HG02943 (cell line): Measurements from ENCODE around the gene CISD3.

ENCODE experiments used
- ATAC-seq: cut with Tn5 transposase; IDR thresholded peaks from one replicate; pipeline ENCODE4 v1.9.1; 2021; ENCODE audit warnings: mild to moderate bottlenecking, low read depth, moderate library complexity; ENCODE audit not compliant: unreplicated experiment

CISD3 gene, protein sequence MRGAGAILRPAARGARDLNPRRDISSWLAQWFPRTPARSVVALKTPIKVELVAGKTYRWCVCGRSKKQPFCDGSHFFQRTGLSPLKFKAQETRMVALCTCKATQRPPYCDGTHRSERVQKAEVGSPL

DNA sequence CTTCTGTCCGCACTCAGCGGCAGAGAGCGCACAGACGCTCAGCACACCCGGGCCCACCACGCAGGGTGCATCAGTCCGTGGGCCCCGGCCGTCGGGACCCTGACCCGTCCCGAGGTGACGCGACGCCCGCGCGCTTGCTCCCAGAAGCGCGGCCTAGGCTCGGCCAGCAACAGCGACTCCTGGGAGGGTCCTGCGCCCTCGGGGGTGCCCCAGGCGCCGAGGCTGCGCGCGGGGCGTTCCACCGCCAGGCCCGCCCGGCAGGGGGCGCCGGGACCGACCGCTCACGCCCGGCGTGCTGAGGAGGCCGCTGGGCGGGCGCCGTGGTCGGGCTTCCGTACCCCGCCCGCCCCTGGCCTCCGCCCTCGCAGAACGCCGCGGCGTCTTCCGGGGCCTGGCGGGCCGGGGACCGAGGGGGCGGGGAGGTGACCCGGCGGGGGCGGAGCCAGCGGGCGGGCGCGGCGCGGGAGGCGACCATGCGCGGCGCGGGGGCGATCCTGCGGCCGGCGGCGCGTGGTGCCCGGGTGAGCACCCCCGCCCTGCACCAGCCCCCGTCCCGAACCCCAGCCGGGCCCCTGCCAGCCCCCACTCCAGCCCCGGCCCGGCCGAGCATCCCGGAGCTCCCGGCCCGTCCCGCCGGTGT is at the start of gene CISD3:
CISD3 (plus strand) TSS at position 456 of the 640 bp plus-strand sequence; CDS start at position 474, 18 bp downstream.
- ATAC-seq, result peak; percentile 58

- no peak for ATAC-seq
These were observed 49.0 kb upstream of the CISD3 start for GRCh38 chr17:38681096-38681495.

DNA sequence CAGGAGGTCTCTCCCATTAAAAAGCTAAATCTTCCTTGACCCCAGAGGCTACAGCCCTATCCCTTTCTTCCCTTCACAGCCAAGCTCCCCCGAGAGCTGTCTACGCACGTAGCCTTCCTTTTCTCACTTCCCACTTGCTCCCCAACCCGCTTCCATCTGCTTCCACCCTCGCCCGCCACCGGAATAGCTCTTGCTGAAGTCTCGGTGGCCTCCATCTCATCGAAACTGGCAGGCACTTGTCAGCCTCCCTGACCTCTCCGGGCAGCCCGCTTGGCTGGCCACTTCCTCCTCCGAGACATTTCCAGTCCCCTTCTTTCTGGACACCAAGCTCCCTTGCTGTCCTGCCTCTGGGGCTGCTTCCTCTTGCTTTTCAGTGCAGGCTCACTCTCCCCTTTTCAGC is 44.6 kb upstream of the CISD3 start:
- no peak for ATAC-seq

GRCh38 chr17:38687286-38687685 is 42.9 kb upstream of the CISD3 start:
- ATAC-seq, result no peak

GRCh38 chr17:38690386-38690785 is 39.8 kb upstream of the CISD3 start:
- ATAC-seq, result no peak

GRCh38 chr17:38691154-38691553 is 39.0 kb upstream of the CISD3 start:
- no peak for ATAC-seq

- no peak for ATAC-seq
These were observed 36.3 kb upstream of the CISD3 start for GRCh38 chr17:38693700-38694329.

DNA sequence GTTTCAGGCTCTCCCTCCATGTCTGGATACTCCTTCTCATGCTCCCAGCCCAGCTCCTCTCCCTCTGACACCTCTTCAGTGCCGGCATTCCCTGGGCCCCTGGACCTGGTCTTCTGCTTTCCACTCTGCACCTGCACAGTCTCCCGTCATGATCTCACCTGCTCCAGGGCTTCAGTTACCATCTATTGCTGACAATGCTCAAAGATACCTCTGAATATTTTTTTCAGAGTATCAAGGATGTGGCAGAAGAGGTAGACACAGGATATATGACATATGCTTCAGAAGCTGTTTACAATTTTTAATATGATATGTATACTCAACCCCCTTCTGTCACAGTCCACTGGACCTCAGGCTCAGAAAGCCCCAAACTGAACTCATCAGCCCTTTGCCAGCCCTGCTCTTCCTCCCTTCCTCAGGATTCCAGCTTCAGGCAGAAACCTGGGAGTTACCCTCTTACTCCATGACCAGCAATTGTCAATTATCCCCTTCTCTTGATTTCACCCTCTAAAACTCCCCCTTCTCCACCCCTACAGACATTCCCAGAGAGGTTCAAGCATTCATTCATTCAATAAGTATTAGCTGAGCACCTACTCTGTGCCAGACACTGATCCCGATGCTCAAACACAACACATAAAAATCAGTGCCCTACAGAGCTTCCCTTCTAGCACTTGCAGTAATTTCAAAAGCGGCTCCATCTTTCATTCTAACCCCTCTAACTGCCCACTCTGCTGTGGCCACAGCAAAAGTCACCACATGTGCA is 32.9 kb upstream of the CISD3 start:
- ATAC-seq, result no peak

GRCh38 chr17:38698760-38699159 is 31.4 kb upstream of the CISD3 start:
- ATAC-seq, result no peak

GRCh38 chr17:38701504-38702165 is 28.5 kb upstream of the CISD3 start:
- peak; percentile 15 for ATAC-seq

DNA sequence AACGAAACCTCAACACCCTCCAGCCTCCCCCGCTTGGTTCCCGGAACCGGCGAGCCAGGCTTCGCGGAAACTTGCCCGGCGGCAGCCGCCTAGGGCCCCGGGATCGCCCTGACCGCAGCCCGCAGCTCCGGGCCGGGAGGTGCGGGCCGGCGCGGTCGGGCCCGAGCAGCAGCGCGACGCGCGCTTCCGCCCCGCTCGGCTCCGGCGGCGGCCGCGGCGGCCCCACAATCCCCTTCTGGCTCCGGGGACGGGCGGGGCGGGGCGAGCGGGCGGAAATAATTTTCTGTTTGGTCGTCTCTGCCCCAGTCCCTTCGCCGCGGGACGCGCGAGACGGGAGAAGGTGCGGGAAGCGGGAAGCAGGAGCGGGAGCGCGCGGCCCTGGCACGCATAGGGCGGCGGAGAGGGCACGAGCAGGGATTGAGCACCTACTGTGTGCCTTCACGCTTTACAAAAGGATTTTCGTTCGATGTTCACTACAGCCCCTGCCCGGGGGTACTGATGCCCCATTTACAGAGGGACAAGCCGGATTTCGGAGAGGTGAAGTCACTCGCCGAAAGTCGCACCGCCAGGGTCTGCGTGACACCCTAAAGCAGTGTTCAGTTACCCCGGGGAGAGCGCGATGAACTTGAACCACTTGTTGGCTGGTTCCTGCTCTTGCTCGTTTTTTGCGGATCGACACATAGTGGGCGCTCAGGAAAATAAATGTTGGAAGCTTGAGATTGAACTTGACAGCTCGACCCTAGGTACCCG is 27.8 kb upstream of the CISD3 start:
- ATAC-seq, result peak; percentile 29

- no peak for ATAC-seq
These were observed 27.0 kb upstream of the CISD3 start for GRCh38 chr17:38702916-38703741.

DNA sequence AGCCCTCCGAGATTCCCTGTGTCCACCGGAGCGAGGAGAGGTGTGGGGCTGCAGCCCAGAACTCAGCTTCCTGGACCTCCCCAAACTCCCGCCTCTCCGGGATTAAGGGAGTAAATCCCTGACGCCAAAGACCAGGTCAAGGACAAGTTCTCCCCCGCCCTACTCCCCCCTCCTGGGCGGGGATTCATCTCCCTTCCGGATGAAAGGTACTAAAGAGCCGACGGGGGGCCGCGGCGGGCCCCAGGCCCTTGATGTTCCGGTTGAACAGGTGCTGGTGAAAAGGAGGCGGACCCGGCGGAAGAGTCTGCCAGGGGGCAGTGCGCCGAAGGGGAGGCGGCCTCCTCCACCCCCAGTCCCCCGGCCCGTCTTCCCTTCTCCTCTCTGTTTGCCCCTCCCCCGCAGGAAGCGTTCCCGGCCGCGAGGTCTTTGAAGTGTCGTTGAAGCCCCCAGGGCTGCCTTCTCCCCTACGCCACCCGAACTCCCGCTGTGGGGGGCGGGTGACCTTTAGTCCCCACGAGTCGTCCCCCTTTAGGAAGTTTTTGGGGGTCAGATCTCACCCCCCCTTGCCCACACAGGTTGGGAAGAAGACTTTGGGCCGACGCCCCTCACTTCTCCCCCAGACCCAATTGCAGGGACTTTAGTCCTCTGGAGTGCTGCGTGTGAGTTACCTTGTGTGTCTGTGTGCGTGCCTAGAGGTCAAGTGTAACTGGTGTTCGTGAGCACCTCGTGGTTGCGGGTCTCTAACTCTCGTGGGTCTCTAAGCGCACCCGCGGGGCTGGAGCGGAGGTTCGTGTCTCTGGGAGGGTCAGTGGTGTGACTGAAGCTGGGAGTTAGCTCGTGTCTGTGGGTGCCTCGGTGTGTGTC is 26.2 kb upstream of the CISD3 start:
- ATAC-seq, result no peak

DNA sequence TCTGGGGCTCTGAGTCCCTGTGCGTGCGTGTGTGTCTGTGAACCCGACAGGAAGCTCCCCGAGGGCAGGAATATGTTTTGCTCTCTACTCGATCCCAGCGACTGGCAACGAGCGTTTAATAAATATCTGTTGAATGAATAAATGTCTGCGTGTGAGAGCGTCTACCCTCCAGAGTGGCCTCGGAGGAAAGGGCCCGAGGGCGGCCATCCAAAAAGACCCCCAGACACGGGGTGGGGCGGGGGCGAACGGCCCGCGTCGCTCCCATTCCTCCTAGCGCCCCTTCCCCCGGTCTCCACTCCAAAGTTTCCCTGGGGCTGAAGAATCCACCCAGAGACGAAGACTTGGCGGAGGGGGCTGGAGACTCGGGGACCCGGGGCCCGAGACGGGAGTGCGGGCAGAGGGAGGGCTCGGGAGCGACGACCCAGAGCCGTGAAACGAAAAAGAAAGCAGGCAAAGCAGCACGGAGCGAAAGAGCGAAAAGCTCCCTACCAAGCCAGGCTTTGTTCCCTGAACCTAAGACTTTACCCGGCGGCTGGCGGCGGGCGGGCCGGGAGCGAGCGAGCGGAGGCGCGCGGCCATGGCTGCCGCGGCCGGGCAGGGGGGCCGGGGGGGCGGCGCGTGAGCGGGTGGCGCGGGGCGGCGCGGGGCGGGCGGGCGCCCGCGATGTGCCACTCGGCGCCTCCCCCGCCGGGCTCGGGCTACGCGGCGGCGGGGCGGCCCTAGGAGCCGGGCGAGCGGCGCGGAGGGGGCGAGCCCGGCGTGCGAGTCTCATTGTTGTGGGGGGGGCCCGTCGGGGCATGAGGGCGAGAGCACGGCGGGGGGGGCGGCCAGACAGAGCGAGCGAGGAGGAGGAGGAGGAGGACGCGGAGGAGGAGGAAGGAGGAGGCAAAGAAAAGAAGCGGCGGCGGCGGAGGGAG is 25.3 kb upstream of the CISD3 start, which contains the start of gene MLLT6:
MLLT6 (plus strand) TSS at position 668 of the 917 bp plus-strand sequence. CDS start 360 bp downstream, outside the sequence.
- ATAC-seq, result no peak

- ATAC-seq, result no peak
These were observed 24.7 kb upstream of the CISD3 start for GRCh38 chr17:38705523-38705802.

GRCh38 chr17:38705803-38706504 is 24.2 kb upstream of the CISD3 start:
- no peak for ATAC-seq
